GM13976 (cell line): ENCODE results near the gene OR1N2.
"Not testable (repeated sequence)": the region's sequence is repeated elsewhere in the genome, so short reads cannot be mapped to it uniquely, and the experiment has no call there.

Experiments used
- DNase-seq: peaks from one replicate; pipeline ENCODE4 v3.0.0; 2012; ENCODE audit warnings: low spot score
- in situ Hi-C: fragments of 300-500 bp; cut with MboI; formaldehyde crosslinking; loops from one replicate; pipeline ENCODE4 v1.12.0; 2022; ENCODE audit warnings: low sequenced_read_pairs, mixed read lengths, inconsistent platforms; ENCODE audit not compliant: unreplicated experiment
- TF ChIP-seq, protein P1 (sequence below): IDR thresholded peaks from 2 replicates; pipeline ENCODE4 v1.5.1; 2012; ENCODE audit warnings: borderline replicate concordance, mild to moderate bottlenecking; ENCODE audit not compliant: insufficient read depth; ENCODE audit errors: extremely low read depth, missing control alignments, control extremely low read depth

The OR1N2 gene

DNA sequence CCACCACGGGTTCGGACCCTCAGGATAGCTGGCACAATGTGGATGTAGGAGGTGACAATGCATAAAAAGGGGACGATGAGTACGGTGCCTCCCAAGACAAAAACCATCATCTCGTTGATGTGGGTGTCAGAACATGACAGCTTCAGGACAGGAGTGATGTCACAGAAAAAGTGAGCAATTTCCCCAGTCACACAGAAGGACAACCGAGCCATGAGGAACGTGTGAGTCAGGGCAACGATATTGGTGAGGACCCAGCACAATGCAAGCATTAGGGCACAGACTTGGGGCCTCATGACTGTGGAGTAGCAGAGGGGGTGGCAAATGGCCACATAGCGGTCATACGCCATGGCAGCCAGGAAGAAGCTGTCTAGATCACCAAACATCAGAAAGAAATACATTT lies 26.3 kb upstream of the OR1N2 start:
- in situ Hi-C loops: no loop called here
- TF ChIP-seq, protein P1, sequence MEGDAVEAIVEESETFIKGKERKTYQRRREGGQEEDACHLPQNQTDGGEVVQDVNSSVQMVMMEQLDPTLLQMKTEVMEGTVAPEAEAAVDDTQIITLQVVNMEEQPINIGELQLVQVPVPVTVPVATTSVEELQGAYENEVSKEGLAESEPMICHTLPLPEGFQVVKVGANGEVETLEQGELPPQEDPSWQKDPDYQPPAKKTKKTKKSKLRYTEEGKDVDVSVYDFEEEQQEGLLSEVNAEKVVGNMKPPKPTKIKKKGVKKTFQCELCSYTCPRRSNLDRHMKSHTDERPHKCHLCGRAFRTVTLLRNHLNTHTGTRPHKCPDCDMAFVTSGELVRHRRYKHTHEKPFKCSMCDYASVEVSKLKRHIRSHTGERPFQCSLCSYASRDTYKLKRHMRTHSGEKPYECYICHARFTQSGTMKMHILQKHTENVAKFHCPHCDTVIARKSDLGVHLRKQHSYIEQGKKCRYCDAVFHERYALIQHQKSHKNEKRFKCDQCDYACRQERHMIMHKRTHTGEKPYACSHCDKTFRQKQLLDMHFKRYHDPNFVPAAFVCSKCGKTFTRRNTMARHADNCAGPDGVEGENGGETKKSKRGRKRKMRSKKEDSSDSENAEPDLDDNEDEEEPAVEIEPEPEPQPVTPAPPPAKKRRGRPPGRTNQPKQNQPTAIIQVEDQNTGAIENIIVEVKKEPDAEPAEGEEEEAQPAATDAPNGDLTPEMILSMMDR: no peak
- no peak for DNase-seq

DNA sequence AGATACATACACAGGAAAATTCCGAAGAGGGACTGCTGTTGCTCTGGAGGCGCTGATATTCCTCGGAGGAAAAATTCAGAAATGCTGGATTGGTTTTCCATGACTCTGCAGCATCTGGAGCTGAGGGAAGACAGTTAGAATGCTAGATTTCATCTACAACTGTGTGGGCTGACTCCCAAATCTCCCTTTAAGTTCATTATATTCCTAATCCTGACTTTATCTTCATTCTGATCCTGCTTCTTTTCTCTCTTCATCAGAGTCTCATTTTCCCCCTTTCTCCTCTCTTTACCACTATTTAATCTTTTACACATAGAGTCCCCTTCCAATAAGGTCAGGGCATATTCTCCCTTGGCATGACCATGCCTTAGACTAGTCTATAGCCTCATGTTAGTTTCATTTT lies 25.7 kb upstream of the OR1N2 start, which contains the start of gene OR1N1:
Gene OR1N1 (minus strand): TSS at position 101 of the 400 bp plus-strand sequence. CDS start 0 bp downstream, at position 101.
- TF ChIP-seq, protein P1: no peak
- in situ Hi-C loops: no loop called here
- no peak for DNase-seq

DNA sequence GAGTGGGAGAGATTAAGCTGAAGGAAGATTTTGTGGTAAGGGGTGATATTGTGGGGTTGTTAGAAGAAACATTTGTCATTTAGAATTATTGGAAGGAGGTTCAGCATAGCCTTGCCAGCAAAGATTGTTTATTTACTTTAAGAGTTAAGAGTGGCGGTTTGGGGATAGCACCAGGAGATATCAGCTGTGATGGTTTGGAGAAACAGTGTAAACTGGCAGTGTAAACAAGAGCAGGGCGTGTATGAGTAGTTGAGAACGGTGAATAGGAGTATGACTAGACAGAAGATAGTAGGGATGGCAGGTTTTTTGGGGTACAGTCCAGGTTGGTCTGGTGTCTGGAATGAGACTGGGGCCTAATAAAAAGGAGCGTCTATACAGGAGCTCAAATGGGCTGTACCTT lies 21.8 kb upstream of the OR1N2 start:
- DNase-seq, in situ Hi-C loops: not testable (repeated sequence)

DNA sequence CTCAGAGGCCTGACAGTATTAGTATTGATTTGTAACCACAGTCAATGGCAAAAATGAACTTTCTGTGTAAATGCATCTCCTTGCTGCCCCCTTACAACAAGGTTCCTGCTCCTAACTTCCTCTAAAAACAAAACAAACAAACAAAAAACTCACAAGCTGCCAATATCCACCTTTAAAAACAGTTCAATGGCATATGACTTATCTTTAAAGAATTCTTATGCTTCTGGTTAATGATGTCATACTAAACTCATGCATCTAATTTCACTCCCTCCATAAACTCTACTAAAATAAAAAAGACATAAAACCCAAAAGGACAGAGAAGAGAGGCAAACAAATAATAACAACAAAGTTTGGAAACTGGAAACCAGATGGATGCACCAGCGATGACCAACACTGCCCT lies 16.8 kb upstream of the OR1N2 start:
- in situ Hi-C loops: no loop called here

DNA sequence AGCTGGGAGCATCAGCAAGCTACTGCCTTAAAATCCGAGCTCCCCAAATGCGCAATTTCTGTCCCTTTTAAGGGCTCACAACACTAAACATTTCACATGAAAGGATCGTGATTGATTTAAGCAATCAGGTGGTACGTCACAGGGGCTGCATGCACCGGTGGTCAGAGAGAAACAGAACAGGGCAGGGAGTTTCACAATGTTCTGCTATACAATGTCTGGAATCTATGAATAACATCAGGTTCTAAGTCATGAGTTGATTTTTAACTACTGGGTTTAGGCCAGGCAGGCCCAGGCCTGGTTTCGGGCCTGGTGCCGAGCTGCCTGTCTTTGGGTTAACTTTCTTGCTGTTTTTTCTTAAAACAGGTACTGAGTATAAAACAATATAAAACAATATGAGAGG lies 15.8 kb upstream of the OR1N2 start:
- in situ Hi-C loops, DNase-seq: not testable (repeated sequence)

More for the DNA sequence above, 16.8 kb upstream of the OR1N2 start:
- TF ChIP-seq, protein P1: no peak
- DNase-seq: no peak

DNA sequence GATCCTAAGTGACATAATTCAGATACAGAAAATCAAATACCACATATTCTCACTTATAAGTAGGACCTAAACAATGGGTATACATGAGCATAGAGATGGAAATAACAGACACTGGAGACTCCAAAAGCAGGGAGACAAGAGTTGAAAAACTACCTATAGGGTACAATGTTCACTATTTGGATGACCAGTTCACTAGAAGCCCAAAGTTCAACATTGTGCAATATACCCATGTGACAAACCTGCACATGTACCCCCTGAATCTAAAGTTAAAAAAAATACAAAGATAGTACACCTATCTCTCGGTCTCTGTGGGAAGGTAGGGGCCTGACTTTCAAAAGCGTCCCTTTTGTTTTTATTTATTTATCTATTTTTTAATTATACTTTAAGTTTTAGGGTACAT lies 14.2 kb upstream of the OR1N2 start:
- TF ChIP-seq, protein P1: no peak
- DNase-seq: no peak
- in situ Hi-C loops: no loop called here

DNA sequence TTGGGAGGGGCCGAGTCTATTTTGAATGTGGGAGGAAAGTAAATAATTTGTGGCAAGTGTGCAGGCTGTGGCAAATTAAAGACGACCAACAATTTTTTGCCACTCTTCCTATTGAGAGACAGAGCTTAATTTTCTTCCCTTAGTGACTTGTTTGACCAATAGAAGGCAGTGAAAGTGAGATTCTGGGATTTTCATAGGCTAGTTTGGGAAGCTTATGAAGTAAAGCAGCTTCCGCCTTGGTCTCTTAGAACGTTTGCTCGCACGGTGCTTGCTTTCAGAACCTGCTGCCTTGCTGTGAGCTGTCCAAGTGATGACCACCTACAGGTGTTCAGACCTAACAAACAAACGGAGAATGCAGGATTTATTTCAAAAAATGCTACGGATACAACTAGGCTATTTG lies 6.7 kb upstream of the OR1N2 start:
- in situ Hi-C loops: no loop called here
- DNase-seq: no peak
- TF ChIP-seq, protein P1: no peak

DNA sequence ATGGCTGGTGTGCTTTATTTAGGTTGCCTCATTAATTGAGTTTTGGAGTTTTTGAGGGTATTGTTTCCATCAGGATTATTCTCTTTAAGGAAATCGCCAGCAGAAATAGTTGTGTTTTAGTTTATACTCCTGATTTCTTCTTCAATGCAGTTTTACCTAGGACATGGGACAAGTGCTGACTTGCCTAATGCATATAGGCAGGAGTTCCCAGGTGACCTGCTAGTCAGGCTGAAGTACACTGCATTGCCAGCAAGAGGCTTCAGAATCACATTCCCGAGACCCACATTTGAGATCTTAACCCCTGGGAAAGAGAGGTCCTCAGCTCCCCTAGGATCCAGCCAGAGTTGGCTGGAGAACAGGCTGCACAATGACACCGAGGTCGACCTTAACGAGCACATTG lies 1.5 kb upstream of the OR1N2 start:
- no peak for DNase-seq
- in situ Hi-C loops: no loop called here
- TF ChIP-seq, protein P1: no peak
